ENCODE measurements around the gene SETBP1. TPM values are rescaled to one million over a fixed set of nuclear protein-coding genes. Genes with fewer than 3 reads are reported as not detected.

SETBP1 gene
- total RNA-seq, 1 donor from 2014 or later = 72.8 TPM

DNA sequence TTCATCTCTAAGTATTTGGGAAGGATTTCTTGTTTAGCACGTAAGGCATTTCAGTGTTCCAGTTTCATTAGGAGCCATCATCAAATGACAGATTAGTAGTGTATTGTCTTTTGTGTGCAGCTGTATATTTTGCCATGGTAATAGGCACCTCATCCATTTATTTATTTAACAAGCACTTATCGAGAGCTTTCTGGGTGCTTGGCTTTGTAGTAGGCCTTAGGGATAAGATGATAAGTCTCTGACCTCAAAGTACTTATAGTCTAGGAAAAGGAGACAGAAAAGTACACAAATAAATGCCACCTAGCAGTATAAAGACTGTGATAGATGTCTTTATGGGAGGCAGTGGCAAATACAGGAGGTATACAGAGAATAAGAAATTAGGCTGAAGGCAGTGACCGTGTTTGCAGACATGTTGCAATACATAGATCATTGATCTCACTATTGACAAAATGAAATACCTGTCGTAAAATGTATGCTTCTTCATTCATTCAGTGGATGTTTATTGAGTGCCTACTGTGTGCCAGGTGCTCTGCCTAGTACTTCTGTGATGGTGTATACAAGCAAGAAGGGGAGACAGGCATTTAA, 265.9 kb downstream of the SETBP1 start:
- ChIA-PET CTCF (no interaction called here), POLR2A (no interaction called here)
- Mint-ChIP-seq H3K4me3 (no peak overlapping the region), H3K36me3 (ENCODE audit: low read depth) (peaks cover 30% of the 10 kb centered on the region), H3K4me1 (peaks cover 14% of the 10 kb centered on the region), H3K27ac (no peak overlapping the region), H3K9me3 (no peaks in the 10 kb centered on the region), H3K27me3 (no peaks in the 10 kb centered on the region)
- no peak for DNase-seq
- no peak for ATAC-seq (ENCODE audit: low read depth)
- intact Hi-C loops (cut with micrococcal nuclease) = no loop called here
- TF ChIP-seq, protein P1, sequence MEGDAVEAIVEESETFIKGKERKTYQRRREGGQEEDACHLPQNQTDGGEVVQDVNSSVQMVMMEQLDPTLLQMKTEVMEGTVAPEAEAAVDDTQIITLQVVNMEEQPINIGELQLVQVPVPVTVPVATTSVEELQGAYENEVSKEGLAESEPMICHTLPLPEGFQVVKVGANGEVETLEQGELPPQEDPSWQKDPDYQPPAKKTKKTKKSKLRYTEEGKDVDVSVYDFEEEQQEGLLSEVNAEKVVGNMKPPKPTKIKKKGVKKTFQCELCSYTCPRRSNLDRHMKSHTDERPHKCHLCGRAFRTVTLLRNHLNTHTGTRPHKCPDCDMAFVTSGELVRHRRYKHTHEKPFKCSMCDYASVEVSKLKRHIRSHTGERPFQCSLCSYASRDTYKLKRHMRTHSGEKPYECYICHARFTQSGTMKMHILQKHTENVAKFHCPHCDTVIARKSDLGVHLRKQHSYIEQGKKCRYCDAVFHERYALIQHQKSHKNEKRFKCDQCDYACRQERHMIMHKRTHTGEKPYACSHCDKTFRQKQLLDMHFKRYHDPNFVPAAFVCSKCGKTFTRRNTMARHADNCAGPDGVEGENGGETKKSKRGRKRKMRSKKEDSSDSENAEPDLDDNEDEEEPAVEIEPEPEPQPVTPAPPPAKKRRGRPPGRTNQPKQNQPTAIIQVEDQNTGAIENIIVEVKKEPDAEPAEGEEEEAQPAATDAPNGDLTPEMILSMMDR (IDR thresholded peaks at IDR 0.05) = no peak

DNA sequence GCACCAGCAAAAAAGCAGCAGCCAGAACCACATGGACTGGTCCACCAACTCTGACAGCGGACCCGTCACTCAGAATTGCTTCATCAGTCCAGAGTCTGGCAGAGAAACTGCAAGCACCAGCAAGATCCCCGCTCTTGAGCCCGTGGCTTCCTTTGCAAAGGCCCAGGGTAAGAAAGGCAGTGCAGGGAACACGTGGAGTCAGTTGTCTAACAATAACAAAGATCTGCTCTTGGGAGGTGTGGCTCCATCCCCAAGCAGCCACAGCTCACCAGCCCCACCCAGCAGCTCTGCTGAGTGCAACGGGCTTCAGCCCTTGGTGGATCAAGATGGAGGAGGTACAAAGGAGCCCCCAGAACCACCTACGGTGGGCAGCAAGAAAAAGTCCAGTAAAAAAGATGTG, 269.3 kb downstream of the SETBP1 start:
- Mint-ChIP-seq H3K36me3 (ENCODE audit: low read depth) (peaks cover 61% of the 10 kb centered on the region), H3K27ac (no peak overlapping the region), H3K27me3 (no peaks in the 10 kb centered on the region), H3K9me3 (no peaks in the 10 kb centered on the region), H3K4me3 (no peak overlapping the region), H3K4me1 (peaks cover 8% of the 10 kb centered on the region)
- TF ChIP-seq, protein P1 (IDR thresholded peaks at IDR 0.05) = no peak
- ATAC-seq (ENCODE audit: low read depth) = no peak
- CTCF ChIA-PET = no interaction called here
- DNase-seq = no peak
- POLR2A ChIA-PET = no interaction called here
- intact Hi-C loops (cut with micrococcal nuclease) = no loop called here

DNA sequence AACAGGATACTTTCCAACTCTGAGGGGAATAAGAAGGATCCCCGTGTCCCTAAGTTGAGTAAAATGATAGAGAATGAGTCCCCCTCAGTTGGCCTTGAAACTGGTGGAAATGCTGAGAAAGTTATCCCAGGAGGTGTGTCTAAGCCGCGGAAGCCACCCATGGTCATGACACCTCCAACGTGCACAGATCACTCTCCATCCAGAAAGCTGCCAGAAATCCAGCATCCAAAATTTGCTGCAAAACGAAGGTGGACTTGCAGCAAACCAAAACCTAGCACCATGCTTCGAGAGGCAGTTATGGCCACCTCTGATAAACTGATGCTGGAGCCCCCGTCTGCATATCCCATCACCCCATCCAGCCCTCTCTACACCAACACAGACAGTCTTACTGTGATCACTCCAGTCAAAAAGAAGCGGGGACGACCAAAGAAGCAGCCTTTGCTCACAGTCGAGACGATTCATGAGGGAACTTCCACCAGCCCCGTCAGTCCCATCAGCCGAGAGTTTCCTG, 270.1 kb downstream of the SETBP1 start:
- ChIA-PET CTCF (no interaction called here), POLR2A (interaction anchor here (1.3 kb wide), 1 partner anchor 28 kb away, joined by 3 read pairs; no protein-coding TSS in a partner anchor)
- Mint-ChIP-seq H3K4me1 (peaks cover 8% of the 10 kb centered on the region), H3K27ac (no peak overlapping the region), H3K9me3 (no peaks in the 10 kb centered on the region), H3K36me3 (ENCODE audit: low read depth) (peaks cover 69% of the 10 kb centered on the region), H3K4me3 (no peak overlapping the region), H3K27me3 (no peaks in the 10 kb centered on the region)
- TF ChIP-seq, protein P1 (IDR thresholded peaks at IDR 0.05) = no peak
- no peak for ATAC-seq (ENCODE audit: low read depth)
- no peak for DNase-seq
- intact Hi-C loops (cut with micrococcal nuclease) = no loop called here

DNA sequence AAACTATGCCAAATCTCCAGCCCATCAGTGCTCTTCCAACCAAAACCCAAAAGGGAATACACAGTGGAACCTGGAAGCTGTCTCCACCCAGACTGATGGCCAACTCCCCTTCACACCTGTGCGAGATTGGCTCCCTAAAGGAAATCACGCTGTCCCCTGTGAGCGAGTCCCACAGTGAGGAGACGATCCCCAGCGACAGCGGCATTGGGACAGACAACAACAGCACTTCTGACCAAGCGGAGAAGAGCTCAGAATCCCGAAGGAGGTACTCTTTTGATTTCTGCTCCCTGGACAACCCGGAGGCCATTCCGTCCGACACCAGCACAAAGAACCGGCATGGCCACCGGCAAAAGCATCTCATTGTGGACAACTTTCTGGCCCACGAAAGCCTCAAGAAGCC, 271.1 kb downstream of the SETBP1 start:
- POLR2A ChIA-PET = interaction anchor here (0.6 to 1.3 kb wide), 2 partner anchors 22 to 29 kb away, joined by 3 read pairs; no protein-coding TSS in a partner anchor
- no peak for ATAC-seq (ENCODE audit: low read depth)
- H3K9me3 Mint-ChIP-seq = no peaks in the 10 kb centered on the region
- no peaks in the 10 kb centered on the region for H3K27me3 Mint-ChIP-seq
- TF ChIP-seq, protein P1 (IDR thresholded peaks at IDR 0.05) = no peak
- peaks cover 79% of the 10 kb centered on the region for H3K36me3 Mint-ChIP-seq (ENCODE audit: low read depth)
- DNase-seq = no peak
- peaks cover 4% of the 10 kb centered on the region for H3K4me1 Mint-ChIP-seq
- CTCF ChIA-PET = no interaction called here
- no peak overlapping the region for H3K4me3 Mint-ChIP-seq
- intact Hi-C loops (cut with micrococcal nuclease) = no loop called here
- no peak overlapping the region for H3K27ac Mint-ChIP-seq

DNA sequence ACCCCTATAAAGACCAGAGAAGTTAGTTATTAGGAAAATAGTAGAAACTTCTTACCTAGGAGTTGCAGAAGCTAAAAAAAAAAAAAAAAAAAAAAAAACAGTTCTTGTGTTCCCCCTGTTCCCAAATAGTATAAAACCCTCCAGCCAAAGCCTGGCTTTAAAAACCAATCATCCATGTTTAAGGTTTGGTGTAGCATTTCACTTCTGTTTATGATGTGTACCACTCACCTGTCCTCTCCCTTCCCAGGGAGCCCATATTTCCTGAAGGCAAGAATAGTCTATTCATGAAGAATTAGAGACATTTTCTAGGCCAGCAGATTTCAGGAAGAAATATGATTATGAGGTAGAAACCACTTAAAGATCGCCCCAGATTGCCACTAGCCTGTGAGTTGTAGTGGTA, 273.6 kb downstream of the SETBP1 start:
- no peak for ATAC-seq (ENCODE audit: low read depth)
- H3K27ac Mint-ChIP-seq = no peak overlapping the region
- H3K4me3 Mint-ChIP-seq = no peak overlapping the region
- intact Hi-C loops (cut with micrococcal nuclease) = no loop called here
- TF ChIP-seq, protein P1 (IDR thresholded peaks at IDR 0.05) = no peak
- ChIA-PET POLR2A (no interaction called here), CTCF (no interaction called here)
- DNase-seq = no peak
- no peaks in the 10 kb centered on the region for H3K9me3 Mint-ChIP-seq
- H3K27me3 Mint-ChIP-seq = no peaks in the 10 kb centered on the region
- peaks cover 1% of the 10 kb centered on the region for H3K4me1 Mint-ChIP-seq
- H3K36me3 Mint-ChIP-seq (ENCODE audit: low read depth) = peaks cover 97% of the 10 kb centered on the region
